Measurements from ENCODE around the gene C1orf159.

GRCh38 chr1:1099506-1100183 is 16.2 kb downstream of the C1orf159 start:
- TF ChIP-seq POLR2A (IDR thresholded peaks at IDR 0.05) (no peak), CTCF (IDR thresholded peaks at IDR 0.05) (no peak)

Measured in right lobe of liver (tissue), 4 donors.